Measurements from ENCODE around the gene SP2.

- TF ChIP-seq, protein P1, sequence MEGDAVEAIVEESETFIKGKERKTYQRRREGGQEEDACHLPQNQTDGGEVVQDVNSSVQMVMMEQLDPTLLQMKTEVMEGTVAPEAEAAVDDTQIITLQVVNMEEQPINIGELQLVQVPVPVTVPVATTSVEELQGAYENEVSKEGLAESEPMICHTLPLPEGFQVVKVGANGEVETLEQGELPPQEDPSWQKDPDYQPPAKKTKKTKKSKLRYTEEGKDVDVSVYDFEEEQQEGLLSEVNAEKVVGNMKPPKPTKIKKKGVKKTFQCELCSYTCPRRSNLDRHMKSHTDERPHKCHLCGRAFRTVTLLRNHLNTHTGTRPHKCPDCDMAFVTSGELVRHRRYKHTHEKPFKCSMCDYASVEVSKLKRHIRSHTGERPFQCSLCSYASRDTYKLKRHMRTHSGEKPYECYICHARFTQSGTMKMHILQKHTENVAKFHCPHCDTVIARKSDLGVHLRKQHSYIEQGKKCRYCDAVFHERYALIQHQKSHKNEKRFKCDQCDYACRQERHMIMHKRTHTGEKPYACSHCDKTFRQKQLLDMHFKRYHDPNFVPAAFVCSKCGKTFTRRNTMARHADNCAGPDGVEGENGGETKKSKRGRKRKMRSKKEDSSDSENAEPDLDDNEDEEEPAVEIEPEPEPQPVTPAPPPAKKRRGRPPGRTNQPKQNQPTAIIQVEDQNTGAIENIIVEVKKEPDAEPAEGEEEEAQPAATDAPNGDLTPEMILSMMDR (optimal IDR thresholded peaks at IDR 0.05 in 1 of 3, IDR thresholded peaks at IDR 0.05 in 1 of 3, conservative IDR thresholded peaks at IDR 0.05 in 1 of 3; ENCODE audit: extremely low read depth in 1 of 3, insufficient read depth in 2 of 3, low read length in 3 of 3) = peak in 1 of 3 experiments; percentile 17
- no peak for TF ChIP-seq EZH2 (IDR thresholded peaks at IDR 0.05; ENCODE audit: low read length)
Observed at GRCh38 chr17:47941246-47942095, 45.4 kb downstream of the SP2 start, which contains the start of gene PNPO.

Measured in keratinocyte (primary cell).